ENCODE data around the gene ARG2.

Gene ARG2

GRCh38 chr14:67571991-67572323 lies 47.8 kb upstream of the ARG2 start:
- Histone ChIP-seq H3K27ac (ENCODE audit: low read length) (no peak overlapping the region), H3K9me2 (replicated peaks; ENCODE audit: insufficient read depth, low read length) (no peaks in the 10 kb centered on the region), H3K4me1 (ENCODE audit: low read length) (no peaks in the 10 kb centered on the region), H3K4me3 (ENCODE audit: low read length) (no peak overlapping the region), H3K27me3 (replicated peaks; ENCODE audit: insufficient read depth, low read length) (no peaks in the 10 kb centered on the region), H3K9me3 (replicated peaks; ENCODE audit: insufficient read depth, low read length) (no peaks in the 10 kb centered on the region), H3F3A (ENCODE audit: insufficient read depth, low read length) (no peaks in the 10 kb centered on the region), H2AFZ (ENCODE audit: low read length) (no peak overlapping the region), H3K9ac (ENCODE audit: low read length) (no peak overlapping the region), H3K4me2 (ENCODE audit: low read depth, low read length) (no peak overlapping the region), H3K79me2 (ENCODE audit: low read length) (no peaks in the 10 kb centered on the region), H4K20me1 (ENCODE audit: insufficient read depth, low read length) (no peaks in the 10 kb centered on the region), H3K36me3 (replicated peaks; ENCODE audit: insufficient read depth, low read length) (no peaks in the 10 kb centered on the region)
- no peak for DNase-seq
- TF ChIP-seq EZH2 (optimal IDR thresholded peaks at IDR 0.05; ENCODE audit: low read depth, low read length) (no peak), EZH2phosphoT487 (IDR thresholded peaks at IDR 0.05; ENCODE audit: low read length) (no peak), CTCF (IDR thresholded peaks at IDR 0.05; ENCODE audit: low read length) (no peak)

DNA sequence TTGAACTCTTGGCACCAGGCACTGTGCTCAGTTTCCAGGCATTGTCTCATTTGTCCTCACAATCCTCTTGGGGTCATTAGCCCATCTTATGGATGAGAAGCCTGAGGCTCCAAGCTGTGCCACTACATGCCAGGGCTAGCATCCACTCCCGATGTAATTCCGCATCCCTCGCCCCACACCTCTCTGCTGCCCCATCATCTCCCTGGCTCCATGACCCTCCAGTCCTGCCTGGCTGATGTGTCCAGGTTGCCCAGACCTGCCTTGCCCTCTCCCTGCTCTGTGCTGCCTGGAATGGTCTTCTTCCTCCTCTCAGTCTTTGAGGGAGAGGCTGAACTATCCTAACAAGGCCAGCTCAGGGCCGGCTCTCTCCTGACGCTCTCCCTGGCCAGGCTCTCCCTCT lies 47.1 kb upstream of the ARG2 start:
- no peak for TF ChIP-seq EZH2 (optimal IDR thresholded peaks at IDR 0.05; ENCODE audit: low read depth, low read length)
- TF ChIP-seq CTCF (IDR thresholded peaks at IDR 0.05; ENCODE audit: low read length) = no peak
- no peak for TF ChIP-seq EZH2phosphoT487 (IDR thresholded peaks at IDR 0.05; ENCODE audit: low read length)
- Histone ChIP-seq H3K9me2 (replicated peaks; ENCODE audit: insufficient read depth, low read length) (no peaks in the 10 kb centered on the region), H3K4me2 (ENCODE audit: low read depth, low read length) (no peak overlapping the region), H3K4me3 (ENCODE audit: low read length) (no peak overlapping the region), H3K79me2 (ENCODE audit: low read length) (no peaks in the 10 kb centered on the region), H3F3A (ENCODE audit: insufficient read depth, low read length) (no peaks in the 10 kb centered on the region), H3K9ac (ENCODE audit: low read length) (no peak overlapping the region), H2AFZ (ENCODE audit: low read length) (no peak overlapping the region), H3K4me1 (ENCODE audit: low read length) (no peaks in the 10 kb centered on the region), H3K27me3 (replicated peaks; ENCODE audit: insufficient read depth, low read length) (no peaks in the 10 kb centered on the region), H3K36me3 (replicated peaks; ENCODE audit: insufficient read depth, low read length) (no peaks in the 10 kb centered on the region), H3K27ac (ENCODE audit: low read length) (no peak overlapping the region), H3K9me3 (replicated peaks; ENCODE audit: insufficient read depth, low read length) (no peaks in the 10 kb centered on the region), H4K20me1 (ENCODE audit: insufficient read depth, low read length) (no peaks in the 10 kb centered on the region)
- DNase-seq = no peak

DNA sequence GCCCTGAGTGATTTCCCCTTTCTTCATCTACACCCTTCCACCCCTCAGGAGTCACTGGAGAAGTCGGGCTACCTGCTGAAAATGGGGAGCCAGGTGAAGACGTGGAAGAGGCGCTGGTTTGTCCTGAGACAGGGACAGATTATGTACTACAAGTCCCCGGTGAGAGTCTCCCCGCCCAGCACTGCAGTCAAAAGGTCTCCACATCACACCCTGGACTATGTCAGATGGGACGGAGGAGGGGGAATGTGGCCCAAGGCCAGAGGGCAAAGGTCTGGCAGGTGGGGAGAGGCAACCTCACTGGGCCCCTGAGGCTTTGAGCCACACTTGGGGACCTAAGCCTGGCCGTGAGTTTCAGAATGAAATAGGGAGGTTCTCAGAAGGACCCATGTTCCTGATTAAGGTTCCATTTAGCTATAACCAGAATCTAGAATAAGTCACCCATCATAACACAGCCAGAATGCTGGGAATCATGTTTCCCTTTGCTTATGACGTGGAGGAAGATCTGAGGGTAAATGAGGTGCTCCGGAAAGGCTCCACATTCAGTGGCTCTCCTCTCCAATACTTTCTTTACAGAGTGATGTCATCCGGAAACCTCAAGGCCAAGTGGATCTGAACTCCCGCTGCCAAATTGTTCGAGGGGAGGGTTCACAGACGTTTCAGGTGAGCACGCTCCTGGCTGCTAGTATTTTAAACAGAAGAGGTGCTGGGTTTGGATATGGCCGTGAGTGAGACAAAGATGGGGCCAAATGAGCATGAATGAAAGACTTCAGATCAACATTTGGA lies 46.3 kb upstream of the ARG2 start:
- DNase-seq = no peak
- Histone ChIP-seq H3K9me3 (replicated peaks; ENCODE audit: insufficient read depth, low read length) (no peaks in the 10 kb centered on the region), H3K79me2 (ENCODE audit: low read length) (no peaks in the 10 kb centered on the region), H3K36me3 (replicated peaks; ENCODE audit: insufficient read depth, low read length) (no peaks in the 10 kb centered on the region), H3K9me2 (replicated peaks; ENCODE audit: insufficient read depth, low read length) (no peaks in the 10 kb centered on the region), H4K20me1 (ENCODE audit: insufficient read depth, low read length) (no peaks in the 10 kb centered on the region), H2AFZ (ENCODE audit: low read length) (no peak overlapping the region), H3F3A (ENCODE audit: insufficient read depth, low read length) (no peaks in the 10 kb centered on the region), H3K4me2 (ENCODE audit: low read depth, low read length) (no peak overlapping the region), H3K27ac (ENCODE audit: low read length) (no peak overlapping the region), H3K4me1 (ENCODE audit: low read length) (no peaks in the 10 kb centered on the region), H3K4me3 (ENCODE audit: low read length) (no peak overlapping the region), H3K27me3 (replicated peaks; ENCODE audit: insufficient read depth, low read length) (no peaks in the 10 kb centered on the region), H3K9ac (ENCODE audit: low read length) (no peak overlapping the region)
- TF ChIP-seq EZH2 (optimal IDR thresholded peaks at IDR 0.05; ENCODE audit: low read depth, low read length) (no peak), CTCF (IDR thresholded peaks at IDR 0.05; ENCODE audit: low read length) (no peak), EZH2phosphoT487 (IDR thresholded peaks at IDR 0.05; ENCODE audit: low read length) (no peak)
